Left ventricle myocardium superior (tissue), 1 donor: Measurements from ENCODE around the gene RAPGEF6. TPM values are rescaled to one million over a fixed set of nuclear protein-coding genes. Genes with fewer than 3 reads are reported as not detected.
"Not testable (repeated sequence)": the region's sequence is repeated elsewhere in the genome, so short reads cannot be mapped to it uniquely, and the experiment has no call there.

ENCODE experiments used
- ATAC-seq: fragments of 200-7000 bp; cut with Tn5 transposase; one replicate; pipeline ENCODE4 v1.9.1; 2020; ENCODE audit warnings: mild to moderate bottlenecking, moderate library complexity
- DNase-seq: peaks from one replicate; pipeline ENCODE4 v3.0.0-alpha.2; 2020
- intact Hi-C: fragments of 100-400 bp; cut with micrococcal nuclease; formaldehyde crosslinking; loops from one replicate; pipeline ENCODE4 v1.11.0; 2022
- total RNA-seq: library from RNA; stranded (reverse); fragmentation: NEBNext Ultra II Directional; extraction: Animal tissue kit (Norgen Biotek cat#: 25700); gene quantifications from one replicate; pipeline ENCODE4 v1.2.1, GENCODE V29; 2021
- donor health status: DM: no; HTN: yes; CAD: no; lungs with severe emphysema.

Gene RAPGEF6
- total RNA-seq, 1 donor from 2014 or later: 7.8 TPM

DNA sequence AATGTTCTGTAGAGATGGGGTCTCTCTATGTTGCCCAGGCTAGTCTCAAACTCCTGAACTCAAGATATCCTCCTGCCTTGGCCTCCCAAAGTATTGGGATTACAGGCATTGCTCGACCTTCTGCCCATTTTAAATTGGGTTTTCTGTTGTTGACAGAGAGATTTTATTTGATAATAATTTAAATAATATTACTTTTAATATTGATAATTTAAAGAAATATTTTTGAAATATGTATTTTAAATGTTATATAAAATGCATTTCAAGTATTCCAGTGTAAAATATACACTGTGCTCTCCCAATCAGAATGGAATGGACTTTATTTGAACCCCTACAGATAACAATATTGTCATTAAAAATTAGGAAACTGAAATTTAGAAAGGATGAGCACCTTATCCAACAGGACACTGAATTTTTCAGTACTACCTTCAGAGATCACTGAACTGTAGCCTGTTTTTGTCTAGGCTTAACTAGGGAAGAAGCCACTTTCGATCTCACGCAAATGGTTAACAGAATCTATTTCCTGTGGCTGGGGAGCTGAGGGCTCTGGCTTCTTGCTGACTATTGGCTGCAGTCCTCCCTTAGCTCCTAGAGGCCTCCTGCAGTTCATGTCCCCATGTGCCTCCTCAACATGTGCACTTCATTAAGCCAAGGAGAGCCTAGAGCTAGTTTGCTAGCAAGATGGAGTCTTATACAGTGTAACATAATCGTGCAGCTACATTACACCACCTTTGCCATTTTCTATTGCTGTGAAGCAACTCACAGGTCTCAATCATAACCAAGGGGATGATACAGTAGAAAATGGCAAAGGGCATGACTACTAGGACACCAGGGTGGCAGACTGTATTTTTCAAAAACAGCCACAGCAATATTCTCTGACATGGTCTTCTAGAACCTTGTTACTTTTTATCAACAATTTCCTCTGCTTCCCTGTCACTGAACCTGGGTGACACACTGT, 221.1 kb downstream of the RAPGEF6 start:
- intact Hi-C loops: loop anchor here (10.0 kb wide), 1 partner anchor 239 kb away; the partner anchor contains the start of gene LYRM7
- no peak for DNase-seq
- no peak for ATAC-seq

DNA sequence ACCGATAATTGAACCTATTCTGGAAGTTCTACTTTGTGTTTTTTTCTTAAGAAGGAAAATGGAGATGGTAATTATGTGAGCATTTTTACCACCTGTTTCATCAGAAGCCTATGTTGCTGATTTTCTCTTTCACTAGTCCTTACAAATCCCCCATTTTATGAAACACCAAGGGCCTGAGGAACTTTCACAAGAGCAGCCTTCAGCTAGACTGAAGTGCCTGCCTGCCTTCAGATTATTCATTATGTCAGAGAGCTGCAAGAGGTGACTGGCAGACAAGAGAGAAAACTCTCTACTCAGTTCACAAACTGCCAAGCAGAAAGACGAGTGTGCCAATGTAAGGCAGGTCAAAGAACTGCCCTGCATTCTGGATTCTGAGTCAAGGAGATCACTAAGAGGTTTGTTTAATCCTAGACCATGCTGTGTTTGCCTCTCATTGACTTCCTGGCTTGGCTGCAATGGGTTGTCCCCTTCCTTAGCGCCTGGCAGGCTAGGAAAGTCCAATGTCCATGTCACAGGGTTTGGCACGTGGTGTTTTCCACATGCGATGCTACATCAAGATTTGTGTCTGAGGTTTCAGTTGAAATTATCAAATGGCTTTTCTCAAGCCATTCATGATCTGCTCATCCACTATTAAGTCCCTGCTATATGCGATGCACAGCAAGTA, 227.9 kb downstream of the RAPGEF6 start:
- ATAC-seq (no peak), DNase-seq (no peak)
- intact Hi-C loops: no loop called here

DNA sequence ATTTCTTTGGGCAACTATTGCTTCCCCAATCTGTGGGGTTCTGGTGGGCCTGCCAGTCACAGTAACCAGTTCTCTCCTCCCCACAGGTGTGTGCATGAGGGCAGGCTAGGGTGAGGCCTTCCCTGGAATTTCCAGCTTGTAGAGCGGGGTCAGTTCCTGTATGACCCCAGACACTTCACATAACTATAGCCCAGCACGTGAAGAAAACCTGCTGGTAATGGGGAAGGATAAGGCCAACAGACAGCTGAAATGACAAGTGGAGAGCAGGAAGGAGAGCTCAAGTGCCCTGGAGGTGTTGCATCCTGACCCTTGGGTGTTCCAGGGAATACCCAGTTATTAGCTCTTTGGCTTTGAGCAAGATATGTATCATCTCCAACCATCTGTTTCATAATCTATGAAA, 229.0 kb downstream of the RAPGEF6 start:
- ATAC-seq (no peak), DNase-seq (no peak)
- intact Hi-C loops: no loop called here

DNA sequence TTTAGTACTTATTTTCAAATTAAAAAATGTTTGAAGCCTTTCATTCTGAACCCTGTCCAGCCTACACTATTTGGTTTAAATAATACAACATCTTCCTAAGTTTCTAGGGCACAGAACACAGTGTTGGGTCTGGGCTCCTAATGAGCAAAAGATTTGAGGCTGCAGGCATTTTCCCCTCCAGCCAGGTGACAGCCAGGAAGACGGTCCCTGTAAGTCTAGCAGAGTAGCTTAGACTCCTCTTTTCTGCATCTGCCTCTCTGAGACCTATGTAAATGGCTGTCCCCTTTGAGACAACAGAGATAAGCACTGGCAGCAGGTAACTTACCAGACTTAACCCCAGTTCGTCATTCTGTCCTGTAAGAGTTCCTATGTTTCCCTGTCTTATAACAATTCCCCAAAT, 229.4 kb downstream of the RAPGEF6 start:
- no peak for ATAC-seq
- DNase-seq: no peak
- intact Hi-C loops: no loop called here

DNA sequence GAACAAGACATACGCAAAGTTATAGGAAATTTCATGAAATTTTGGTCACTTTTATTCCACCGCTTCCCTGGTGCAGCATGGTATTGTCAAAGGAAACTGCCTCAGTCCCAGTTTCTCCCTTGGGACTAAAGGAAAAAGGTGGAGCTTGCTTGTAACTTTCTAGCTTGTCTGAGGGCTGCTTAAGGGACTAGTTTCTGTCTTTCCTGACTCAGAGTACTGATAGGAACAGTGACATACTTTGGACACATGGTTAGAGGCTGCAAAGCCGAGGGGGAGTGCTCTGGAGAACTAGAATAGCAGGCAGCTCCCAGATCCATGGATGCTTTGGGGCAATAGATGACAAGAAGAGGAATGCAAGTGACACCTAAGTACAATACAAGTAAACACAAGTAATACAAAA, 234.4 kb downstream of the RAPGEF6 start:
- no peak for DNase-seq
- ATAC-seq: no peak
- intact Hi-C loops: no loop called here

DNA sequence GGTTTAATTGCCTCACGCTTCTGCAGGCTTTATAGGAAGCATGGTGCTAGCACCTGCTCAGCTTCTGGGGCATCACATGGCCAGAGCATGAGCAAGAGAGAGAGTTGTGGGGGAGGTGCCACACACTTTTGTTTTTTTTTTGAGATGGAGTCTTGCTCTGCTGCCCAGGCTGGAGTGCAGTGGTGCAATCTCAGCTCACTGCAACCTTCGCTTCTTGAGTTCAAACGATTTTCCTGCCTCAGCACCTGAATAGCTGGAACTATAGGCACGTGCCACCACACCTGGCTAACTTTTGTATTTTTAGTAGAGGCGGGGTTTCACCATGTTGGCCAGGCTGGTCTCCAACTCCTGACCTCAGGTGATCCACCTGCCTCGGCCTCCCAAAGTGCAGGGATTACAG, 236.0 kb downstream of the RAPGEF6 start:
- ATAC-seq, DNase-seq, intact Hi-C loops: not testable (repeated sequence)

DNA sequence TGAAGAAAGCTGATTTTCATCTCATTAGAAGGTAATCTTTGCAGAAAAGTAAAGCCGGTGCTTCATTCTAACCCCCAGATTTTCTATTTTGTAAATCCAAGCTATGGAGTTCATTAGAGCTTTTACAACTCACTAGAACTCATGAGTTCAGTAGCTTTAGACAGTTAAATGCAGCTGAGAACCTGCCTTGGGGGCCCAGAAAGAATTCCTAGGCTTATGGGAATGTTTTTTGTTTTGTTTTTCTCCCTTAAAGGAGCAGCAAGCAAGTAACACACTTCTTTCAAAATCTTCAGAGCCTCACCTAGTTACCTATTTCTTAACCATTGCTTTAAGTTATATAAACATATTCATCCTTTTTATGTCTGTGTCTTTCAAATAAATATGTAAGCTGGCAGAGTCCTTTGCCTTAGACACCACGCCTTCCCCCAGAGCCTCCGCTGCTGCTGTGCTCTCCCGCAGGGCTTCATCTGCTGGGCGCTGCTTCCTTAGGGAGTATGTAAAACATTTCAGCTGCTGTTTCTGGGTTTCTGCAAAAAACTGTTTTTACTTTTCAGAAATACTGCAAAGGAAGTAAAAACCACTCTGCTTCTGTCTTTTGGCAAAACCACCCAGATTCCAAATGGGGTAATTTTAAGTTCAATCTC, 238.3 kb downstream of the RAPGEF6 start:
- no peak for ATAC-seq
- intact Hi-C loops: no loop called here
- DNase-seq: no peak

DNA sequence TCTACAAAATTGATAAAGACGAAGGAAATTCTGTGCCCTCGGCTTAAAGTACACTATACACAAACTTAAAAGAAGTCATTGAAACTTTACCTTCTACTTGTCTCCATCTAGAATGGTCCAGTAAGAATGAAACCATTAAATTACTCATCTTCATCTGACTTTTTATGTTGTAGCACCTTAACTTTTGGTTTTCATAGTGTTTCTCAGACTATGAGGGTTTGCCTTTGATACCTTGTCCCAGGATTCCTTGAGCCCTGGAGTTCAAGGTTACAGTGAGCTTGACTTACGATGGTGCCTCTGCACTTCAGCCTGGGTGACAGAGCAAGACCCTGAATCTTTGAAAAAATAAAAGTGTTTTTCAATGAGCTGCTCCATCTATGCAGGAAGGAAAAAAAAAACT, 239.0 kb downstream of the RAPGEF6 start:
- no peak for ATAC-seq
- intact Hi-C loops: no loop called here
- no peak for DNase-seq

DNA sequence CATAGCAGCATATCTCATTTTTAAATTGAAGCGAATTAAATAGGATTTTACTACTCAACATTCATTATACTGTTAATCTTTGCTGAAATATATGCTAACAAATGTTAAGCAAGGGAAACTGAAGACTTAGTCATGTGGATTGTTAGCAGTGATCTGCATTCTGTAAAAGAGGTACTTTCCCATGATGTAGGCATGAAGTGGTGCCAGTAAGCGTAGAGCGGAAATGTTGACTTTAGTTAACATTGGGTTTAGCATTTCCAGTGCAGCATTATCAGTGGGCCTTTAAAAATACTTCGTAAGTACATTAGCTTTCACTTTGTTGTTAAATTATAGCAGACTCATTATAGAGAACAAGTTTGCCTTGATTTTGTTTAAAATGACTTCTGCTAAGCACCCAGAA, 240.9 kb downstream of the RAPGEF6 start:
- DNase-seq (no peak), ATAC-seq (no peak)
- intact Hi-C loops: no loop called here

DNA sequence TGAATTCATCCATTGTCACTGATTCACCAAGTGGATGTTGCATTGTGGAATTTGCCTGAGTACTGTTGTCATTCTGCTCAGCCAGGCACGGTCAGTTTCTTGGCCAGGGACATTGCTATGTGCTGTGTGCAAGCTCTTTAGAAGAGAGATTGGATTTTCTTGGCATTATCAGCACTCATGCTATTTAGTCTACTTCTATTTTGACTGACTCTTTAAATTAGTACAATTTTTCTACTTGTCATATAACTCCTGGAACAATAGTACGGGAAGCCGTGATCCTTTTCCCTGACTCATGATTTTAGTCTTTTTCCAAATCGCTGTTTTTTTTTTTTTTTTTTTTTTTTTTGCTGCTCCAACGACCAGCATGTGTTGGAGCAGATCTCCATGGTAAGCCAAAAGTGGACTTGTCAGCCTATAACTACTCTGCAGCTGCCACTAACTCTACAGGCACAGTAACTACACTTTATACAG, 241.5 kb downstream of the RAPGEF6 start:
- DNase-seq (no peak), ATAC-seq (peak; percentile 79)
- intact Hi-C loops: no loop called here

DNA sequence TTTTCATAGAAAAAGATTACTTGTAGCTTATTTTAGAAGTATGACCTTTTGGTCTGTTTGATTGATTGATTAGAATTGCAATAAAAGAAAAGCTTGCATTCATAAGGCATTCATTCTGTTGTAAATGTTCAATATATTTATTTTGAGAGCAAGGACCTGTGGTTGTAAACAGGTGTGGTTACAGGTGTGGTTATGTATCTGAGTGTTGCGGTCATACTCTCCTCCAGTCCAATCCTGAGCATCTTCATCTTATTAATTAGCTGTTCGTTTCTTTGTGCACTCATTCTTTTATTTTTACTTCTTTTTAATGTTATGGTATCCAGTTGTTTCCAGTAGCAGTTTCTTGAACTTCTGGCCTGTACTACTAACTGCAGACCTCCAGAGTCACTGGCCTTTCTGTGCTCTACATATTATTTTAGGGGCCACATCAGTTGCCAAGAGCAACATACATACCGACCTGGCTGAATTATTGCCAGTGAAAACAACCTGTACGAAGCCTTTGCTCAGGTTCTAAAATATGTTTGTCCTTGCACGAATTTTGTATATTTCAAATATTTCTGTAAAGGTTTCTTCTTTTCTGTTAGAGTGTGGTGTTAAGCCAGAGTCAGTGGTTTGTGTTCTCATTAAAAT, 242.4 kb downstream of the RAPGEF6 start:
- no peak for DNase-seq
- no peak for ATAC-seq

DNA sequence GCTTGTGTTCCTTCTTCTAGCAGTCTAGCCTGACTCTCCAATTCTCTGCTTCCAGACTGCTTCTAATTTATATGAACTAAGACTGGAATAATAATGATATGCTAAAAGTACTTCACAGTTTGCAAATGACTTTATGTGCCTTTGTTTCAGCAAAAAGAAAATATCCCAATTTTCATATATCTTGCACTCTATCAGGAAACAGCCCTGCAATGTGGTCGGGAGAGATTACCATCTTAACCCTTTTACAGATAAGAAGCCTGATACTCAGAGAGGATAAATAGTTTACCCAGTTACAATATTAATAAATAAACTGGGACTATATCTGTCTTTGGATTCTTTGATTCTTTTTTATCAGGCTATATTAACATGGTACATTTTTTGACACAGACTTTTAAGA, 245.2 kb downstream of the RAPGEF6 start:
- intact Hi-C loops: no loop called here
- no peak for ATAC-seq
- DNase-seq: no peak

More for the DNA sequence above, 242.4 kb downstream of the RAPGEF6 start:
- intact Hi-C loops: no loop called here

DNA sequence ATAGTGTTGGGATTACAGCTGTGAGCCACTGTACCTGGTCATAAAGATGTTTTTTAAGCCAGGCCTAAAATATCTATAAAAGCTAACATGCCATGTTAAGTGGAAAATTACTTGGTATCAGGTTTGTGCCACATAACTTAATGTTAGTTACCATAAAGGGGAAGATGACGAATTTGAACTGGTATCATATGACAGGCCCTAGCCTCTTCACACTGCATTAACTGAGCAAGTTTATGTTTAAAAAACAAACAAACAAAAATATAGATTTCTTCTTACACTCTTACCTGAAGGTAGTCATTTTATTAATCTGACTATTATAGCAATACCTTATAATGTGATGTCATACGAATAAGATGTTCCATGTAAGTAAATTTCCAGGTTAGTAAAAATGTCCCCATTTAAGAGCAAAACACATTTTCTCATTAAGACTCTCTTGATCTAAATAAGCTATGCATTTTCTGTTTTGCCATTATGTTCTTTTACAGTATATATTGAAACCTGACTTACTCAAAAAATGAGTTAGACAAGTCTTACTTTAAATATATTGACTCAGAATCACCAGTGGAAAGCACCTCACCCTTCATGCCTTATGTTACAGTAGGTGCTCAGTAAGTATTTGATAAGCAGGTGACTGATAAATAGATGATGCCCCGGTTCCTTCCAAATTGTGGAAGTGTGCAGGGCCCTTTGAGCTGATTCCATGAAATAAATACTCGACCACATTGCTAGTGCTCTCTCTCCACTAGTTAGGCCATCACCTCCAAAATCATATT, 245.7 kb downstream of the RAPGEF6 start:
- no peak for DNase-seq
- intact Hi-C loops: no loop called here
- no peak for ATAC-seq

DNA sequence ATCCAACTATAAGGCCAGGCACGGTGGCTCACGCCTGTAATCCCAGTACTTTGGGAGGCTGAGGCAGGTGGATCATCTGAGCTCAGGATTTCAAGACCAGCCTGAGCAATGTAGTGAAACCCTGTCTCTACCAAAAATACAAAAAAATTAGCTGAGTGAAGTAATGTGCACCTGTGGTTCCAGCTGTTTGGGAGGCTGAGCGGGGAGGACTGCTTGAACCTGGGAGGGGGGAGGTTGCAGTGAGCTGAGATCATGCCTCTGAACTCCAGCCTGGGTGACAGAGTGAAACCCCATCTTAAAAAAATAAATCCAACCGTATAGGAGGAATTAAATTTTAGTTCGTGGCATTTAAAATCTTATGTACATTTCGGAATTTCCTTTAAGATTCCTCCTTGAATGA, 247.8 kb downstream of the RAPGEF6 start:
- DNase-seq (no peak), ATAC-seq (no peak)
- intact Hi-C loops: no loop called here

DNA sequence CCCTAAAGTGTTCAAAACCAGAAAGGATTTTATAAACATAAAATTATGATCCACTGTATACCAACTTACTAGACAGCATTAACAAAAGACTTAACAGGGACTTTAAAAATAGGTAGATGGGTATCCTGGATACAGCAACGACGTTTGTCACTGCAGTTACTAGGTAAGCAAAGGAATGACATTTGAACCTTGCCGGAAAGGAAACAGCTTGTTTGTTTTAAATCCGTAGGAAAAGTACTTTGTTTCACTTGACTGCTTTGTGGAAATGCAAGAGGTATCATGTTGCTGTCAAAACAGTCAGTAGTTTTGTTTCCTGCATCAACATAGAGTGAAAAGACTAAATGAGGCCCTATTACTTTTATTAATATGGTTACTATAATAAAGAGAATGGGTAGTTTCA, 248.2 kb downstream of the RAPGEF6 start:
- ATAC-seq (no peak), DNase-seq (no peak)
- intact Hi-C loops: no loop called here

DNA sequence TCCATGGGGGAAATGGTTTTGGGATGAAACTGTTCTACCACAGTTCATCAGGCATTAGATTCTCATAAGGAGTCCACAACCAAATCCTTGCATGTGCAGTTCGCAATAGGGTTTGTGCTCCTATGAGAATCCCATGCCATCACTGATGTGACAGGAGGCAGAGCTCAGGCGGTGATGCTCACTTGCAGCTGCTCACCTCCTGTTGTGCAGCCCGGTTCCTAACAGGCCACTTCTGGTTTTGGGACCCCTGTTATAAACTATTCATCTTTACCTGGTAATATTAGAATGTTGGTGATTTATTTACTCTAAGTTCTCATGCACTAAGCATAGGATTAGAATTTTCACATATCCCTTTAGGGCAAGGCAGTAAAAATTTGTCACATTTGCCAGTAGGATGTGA, 248.9 kb downstream of the RAPGEF6 start:
- intact Hi-C loops: no loop called here
- ATAC-seq: no peak

DNA sequence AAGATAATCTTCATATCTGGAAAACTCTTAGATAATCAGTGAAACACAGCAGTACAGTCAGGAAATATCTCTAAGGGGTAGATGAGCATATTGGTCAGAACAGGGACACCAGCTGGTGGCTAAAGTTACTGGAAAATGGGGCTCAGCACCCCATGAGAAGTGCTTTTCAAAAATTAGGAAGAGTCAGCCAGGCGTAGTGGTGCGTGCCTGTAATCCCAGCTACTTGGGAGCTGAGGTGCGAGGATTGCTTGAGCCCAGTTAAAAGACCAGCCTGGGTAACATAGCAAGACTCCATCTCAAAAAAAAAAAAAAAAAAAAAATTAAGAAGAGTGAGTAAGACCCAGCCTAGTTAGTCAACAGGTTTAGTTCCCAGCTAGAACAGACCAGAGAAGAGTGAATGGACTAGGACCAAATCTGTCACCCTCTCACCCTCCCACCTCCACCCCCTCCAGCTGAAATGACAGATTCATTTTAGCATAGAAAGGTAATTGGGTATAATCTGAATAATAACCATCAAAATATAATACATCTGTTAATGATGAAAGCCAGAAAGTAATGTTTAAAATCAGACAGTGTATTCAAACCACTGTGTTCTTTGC, 250.3 kb downstream of the RAPGEF6 start:
- intact Hi-C loops: no loop called here
- DNase-seq (no peak), ATAC-seq (no peak)

More for the DNA sequence above, 248.9 kb downstream of the RAPGEF6 start:
- no peak for DNase-seq

DNA sequence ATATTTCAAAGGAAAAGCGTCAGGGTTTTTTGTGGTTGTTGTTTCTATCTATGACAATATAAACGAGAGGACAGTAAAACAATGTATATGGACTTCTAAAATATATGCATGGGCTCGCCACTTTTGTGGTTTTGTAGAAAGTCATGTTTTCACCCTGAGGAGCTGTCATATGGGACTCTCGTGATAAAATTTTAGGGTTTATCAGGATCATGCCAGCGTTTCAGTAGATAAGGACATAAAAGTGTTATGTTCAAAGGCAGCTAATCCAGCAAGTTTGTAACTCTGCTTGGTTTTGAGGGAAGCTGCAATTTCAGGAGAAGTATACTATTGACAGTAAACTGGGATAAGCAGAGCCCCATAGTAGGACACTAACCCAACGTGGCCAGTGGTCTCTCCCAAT, 250.9 kb downstream of the RAPGEF6 start:
- DNase-seq (no peak), ATAC-seq (no peak)
- intact Hi-C loops: no loop called here
